Measurements from ENCODE around the gene MYO5B. TPM values are rescaled to one million over a fixed set of nuclear protein-coding genes. Genes with fewer than 3 reads are reported as not detected.

The MYO5B gene
- total RNA-seq, 1 experiment from 2014 or later: 32.1 TPM

GRCh38 chr18:49851624-49852023 is 343.3 kb downstream of the MYO5B start:
- Histone ChIP-seq H4K20me1 (ENCODE audit: insufficient read depth) (no peaks in the 10 kb centered on the region), H3K9me3 (ENCODE audit: control insufficient read depth in 1 of 2, insufficient read depth in 1 of 2, low read depth in 1 of 2, low read length in 2 of 2) (no peaks in the 10 kb centered on the region), H3K9ac (ENCODE audit: low read length) (no peak overlapping the region; the same call in 1 of the 2 replicates), H3K27me3 (ENCODE audit: insufficient read depth, low read length) (no peaks in the 10 kb centered on the region), H2AFZ (ENCODE audit: low read depth, low read length, poor library complexity, severe bottlenecking) (no peak overlapping the region), H3K4me1 (ENCODE audit: control insufficient read depth in 1 of 2, insufficient read depth in 2 of 2, low read length in 2 of 2) (peaks cover 21 to 49% of the 10 kb centered on the region in 2 experiments), H3K9me2 (ENCODE audit: insufficient read depth) (no peaks in the 10 kb centered on the region), H3K36me3 (ENCODE audit: control insufficient read depth in 1 of 2, insufficient read depth in 2 of 2, low read length in 2 of 2) (no peaks in the 10 kb centered on the region), H3K79me2 (ENCODE audit: insufficient read depth, low read length) (no peaks in the 10 kb centered on the region), H3K4me3 (replicated peaks in 1 of 2; ENCODE audit: low read depth in 1 of 2, low read length in 2 of 2) (no peak overlapping the region), H3K27ac (ENCODE audit: low read depth, low read length) (no peak overlapping the region), H3K4me2 (ENCODE audit: low read length) (no peak overlapping the region)
- ChIA-PET POLR2A (no interaction called here), RAD21 (ENCODE audit: low non-redundant PET in 1 of 2, low total read pairs in 2 of 2, uncharacterized antibody in 2 of 2, unreplicated experiment in 2 of 2) (no interaction called here), CTCF (no interaction called here)
- no peak for ATAC-seq
- no peak for TF ChIP-seq CBX3 (IDR thresholded peaks at IDR 0.05; ENCODE audit: low read depth)
- no peak for TF ChIP-seq POLR2A (IDR thresholded peaks at IDR 0.05; ENCODE audit: borderline replicate concordance, extremely low read depth, insufficient read depth, insufficient read length)
- TF ChIP-seq SRF (IDR thresholded peaks at IDR 0.05; ENCODE audit: low read depth): no peak
- no peak for TF ChIP-seq ZBTB33 (IDR thresholded peaks at IDR 0.05; ENCODE audit: extremely low read depth, insufficient replicate concordance, low read length)
- no peak for TF ChIP-seq JUND (IDR thresholded peaks at IDR 0.05)
- TF ChIP-seq TCF7L2 (IDR thresholded peaks at IDR 0.05; ENCODE audit: borderline replicate concordance, extremely low read depth, insufficient read depth, insufficient read length): no peak
- TF ChIP-seq MAX (IDR thresholded peaks at IDR 0.05): no peak
- TF ChIP-seq FOSL1 (IDR thresholded peaks at IDR 0.05; ENCODE audit: low read depth): no peak
- TF ChIP-seq YY1 (IDR thresholded peaks at IDR 0.05; ENCODE audit: extremely low read depth, insufficient replicate concordance, low read depth, low read length): no peak
- no peak for TF ChIP-seq EZH2phosphoT487 (IDR thresholded peaks at IDR 0.05; ENCODE audit: borderline replicate concordance)
- TF ChIP-seq SIN3A (IDR thresholded peaks at IDR 0.05; ENCODE audit: low read depth): no peak
- TF ChIP-seq RAD21 (IDR thresholded peaks at IDR 0.05; ENCODE audit: low read depth): no peak
- TF ChIP-seq ELF1 (IDR thresholded peaks at IDR 0.05; ENCODE audit: borderline replicate concordance, low read depth): no peak
- TF ChIP-seq ZFX (IDR thresholded peaks at IDR 0.05): no peak
- TF ChIP-seq EGR1 (IDR thresholded peaks at IDR 0.05; ENCODE audit: low read depth): no peak
- TF ChIP-seq REST (IDR thresholded peaks at IDR 0.05; ENCODE audit: low read depth): no peak
- TF ChIP-seq EZH2 (IDR thresholded peaks at IDR 0.05): no peak
- BruUV-seq (replicated peaks): no TSS peak
- DNase-seq (ENCODE audit: low read depth, low spot score): no peak
- intact Hi-C loops (cut with micrococcal nuclease): loop anchor here (10.0 kb wide), 1 partner anchor 197 kb away; no protein-coding TSS in a partner anchor
